Measurements from ENCODE around the gene FHL3. TPM values are rescaled to one million over a fixed set of nuclear protein-coding genes. Genes with fewer than 3 reads are reported as not detected.
"Not testable (repeated sequence)": the region's sequence is repeated elsewhere in the genome, so short reads cannot be mapped to it uniquely, and the experiment has no call there.

Gene FHL3
- total RNA-seq, 1 experiment from 2014 or later, result 1.2 TPM

DNA sequence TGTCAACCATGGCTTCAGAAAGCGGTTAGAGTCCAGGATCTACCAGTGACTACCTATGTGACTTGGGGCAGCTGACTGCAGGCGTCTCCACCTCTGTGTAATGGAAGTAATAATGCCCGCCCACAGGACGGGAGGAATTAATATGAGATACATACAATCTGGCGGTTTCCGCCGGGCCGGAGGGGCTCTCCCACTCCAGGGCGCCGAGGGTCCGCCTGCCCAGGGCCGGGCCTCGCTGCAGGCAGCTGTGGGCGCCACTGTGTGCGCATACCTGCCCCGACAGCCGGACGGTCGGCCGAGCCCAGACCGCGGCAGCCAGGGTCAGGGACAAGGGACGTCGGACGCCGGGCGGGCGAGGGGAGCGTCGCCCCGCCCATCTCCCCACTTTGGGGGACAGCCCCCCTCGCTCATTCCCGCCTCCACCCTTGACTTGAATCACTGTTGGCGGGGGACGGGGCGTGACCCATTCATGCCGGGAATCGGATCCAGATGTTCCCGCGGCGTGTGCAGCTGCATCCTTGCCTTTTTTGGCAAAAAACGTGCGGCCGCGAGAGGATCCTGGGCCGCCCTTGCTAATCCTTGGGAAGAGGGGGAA lies 9.5 kb downstream of the FHL3 start:
- no peak for DNase-seq (ENCODE audit: extremely low read depth, low read depth)

DNA sequence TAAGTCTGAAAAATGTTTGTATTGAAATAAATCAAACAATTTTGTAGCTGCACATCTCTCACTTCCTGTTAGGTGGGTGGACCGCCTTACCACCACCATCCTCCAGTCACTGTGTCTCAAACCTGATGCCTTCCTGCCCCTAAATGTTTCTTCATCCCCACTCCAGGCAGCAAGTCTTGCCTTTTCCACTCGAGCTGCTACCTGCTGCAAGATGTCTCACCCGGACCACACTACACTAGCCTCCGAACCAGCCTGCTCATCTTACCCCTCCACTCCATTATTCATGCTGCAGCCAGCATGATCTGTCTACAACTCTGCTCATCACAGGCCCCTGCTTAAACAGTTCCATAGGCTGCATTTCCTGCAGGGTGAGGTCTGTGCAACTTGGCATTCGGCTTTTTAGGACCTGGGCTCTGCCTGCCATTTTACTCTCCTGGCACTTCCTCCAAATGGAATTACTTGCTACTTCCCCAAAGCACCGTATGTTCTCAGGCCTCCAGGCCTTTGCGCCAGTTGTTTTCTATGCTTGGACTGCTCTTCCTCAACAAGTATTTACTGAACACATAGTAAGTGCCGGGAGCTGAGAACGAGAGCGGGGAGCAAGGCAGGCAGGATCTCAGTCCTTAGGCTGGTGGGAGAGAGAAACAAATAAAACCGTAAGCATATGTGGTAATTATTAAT lies 10.3 kb downstream of the FHL3 start:
- no peak for DNase-seq (ENCODE audit: extremely low read depth, low read depth)

GRCh38 chr1:37989361-37989930 lies 15.9 kb downstream of the FHL3 start:
- no peak for DNase-seq (ENCODE audit: extremely low read depth, low read depth)

DNA sequence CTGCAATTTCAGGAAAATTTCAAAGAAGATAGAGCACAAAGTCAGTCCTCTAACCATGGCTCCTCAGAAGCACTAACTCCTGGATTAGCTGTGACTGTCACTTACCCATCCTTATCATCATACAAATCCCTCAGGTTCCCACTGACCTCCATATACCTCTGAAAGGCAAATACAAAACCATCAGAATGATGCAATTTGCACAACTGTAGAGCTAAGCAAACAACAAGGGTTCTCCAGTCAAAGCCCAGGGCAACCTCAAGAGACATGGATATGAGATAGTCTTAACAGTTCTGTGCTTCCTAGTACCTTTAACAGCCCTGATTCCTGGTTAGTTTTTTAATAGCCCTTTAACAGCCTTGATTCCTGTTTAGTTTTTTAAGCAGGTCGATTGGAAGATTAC lies 17.6 kb downstream of the FHL3 start:
- DNase-seq (ENCODE audit: extremely low read depth, low read depth), result no peak

DNA sequence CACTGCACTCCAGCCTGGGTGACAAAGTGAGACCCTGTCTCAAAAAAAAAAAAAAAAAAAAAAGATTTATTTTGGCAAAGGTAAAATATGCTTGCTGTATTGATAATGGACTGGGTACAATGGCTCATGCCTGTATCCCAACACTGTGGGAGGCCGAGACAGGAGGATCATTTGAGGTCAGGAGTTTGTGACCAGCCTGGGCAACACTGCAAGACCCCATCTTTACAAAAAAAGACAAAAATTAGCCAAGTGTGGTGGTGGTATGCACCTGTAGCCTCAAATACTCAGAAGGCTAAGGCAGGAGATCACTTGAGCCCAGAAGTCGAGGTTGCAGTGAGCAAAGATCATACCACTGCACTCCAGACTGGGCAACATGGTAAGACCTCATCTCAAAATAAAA lies 21.8 kb downstream of the FHL3 start:
- no peak for DNase-seq (ENCODE audit: extremely low read depth, low read depth)

GRCh38 chr1:37978541-37978940 lies 26.8 kb downstream of the FHL3 start:
- no peak for DNase-seq (ENCODE audit: extremely low read depth, low read depth)

- DNase-seq (ENCODE audit: extremely low read depth, low read depth), result peak; percentile 52
These were observed 30.2 kb downstream of the FHL3 start for GRCh38 chr1:37975083-37975482.

DNA sequence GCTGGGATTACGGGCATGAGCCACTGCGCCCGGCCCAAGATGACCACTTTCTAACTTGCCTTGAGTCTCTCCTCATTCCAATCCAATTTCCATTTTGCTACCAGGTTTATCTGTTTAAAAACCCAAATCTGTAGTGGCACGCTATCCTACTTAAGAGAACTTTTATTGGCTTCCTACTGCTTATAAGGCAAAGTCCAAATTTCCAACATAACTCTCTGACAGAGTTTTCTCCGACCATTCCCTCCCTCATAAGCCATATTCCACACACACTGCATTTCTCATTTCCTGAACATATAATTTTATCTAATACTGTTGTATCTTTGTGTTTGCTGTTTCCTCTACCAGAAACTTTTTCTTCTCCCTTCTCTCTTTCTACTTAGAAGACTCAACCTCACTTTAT lies 30.7 kb downstream of the FHL3 start:
- no peak for DNase-seq (ENCODE audit: extremely low read depth, low read depth)

DNA sequence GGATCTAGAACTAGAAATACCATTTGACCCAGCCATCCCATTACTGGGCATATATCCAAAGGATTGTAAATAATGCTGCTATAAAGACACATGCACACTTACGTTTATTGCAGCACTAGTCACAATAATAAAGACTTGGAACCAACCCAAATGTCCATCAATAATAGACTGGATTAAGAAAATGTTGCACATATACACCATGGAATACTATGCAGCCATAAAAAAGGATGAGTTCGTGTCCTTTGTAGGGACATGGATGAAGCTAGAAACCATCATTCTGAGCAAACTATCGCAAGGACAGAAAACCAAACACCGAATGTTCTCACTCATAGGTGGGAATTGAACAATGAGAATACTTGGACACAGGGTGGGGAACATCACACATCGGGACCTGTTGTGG lies 31.6 kb downstream of the FHL3 start:
- not testable (repeated sequence) for DNase-seq (ENCODE audit: extremely low read depth, low read depth)

- DNase-seq (ENCODE audit: extremely low read depth, low read depth), result no peak
These were observed 40.0 kb downstream of the FHL3 start for GRCh38 chr1:37965301-37965700.

DNA sequence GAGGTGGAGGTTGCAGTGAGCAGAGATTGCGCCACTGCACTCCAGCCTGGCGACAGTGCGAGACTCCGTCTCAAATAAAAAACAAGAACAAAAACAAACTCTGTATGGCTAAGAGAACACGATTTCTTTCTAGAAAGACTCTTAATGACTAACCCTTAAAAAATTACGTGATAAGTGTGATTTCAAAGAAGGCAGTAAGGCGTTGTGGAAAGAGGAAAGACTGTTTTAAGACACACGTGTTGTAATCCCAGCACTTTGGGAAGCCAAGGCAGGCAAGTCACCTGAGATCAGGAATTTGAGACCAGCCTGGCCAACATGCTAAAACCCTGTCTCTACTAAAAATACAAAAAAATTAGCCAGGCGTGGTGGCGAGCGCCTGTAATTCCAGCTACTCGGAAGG lies 41.2 kb downstream of the FHL3 start:
- not testable (repeated sequence) for DNase-seq (ENCODE audit: extremely low read depth, low read depth)

DNA sequence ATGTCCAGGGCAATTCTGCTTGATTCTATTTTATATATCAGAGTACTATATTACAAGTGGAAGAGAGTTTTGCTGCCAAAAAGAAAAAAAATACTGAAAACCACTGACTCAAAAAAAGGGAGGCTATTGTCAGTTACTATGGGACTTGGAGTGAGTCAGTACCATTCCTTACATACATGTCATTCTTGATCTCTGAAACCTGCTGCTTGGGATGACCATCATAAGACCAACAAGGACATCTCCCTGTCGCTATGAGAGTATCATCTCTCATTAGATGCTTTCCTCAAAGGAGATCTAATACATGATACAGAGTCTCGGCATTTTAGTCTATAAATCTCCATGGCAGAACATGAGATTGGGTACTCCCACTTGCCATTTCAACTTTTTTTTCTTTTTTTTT lies 46.6 kb downstream of the FHL3 start:
- no peak for DNase-seq (ENCODE audit: extremely low read depth, low read depth)

GRCh38 chr1:37955685-37956084 lies 49.6 kb downstream of the FHL3 start:
- no peak for DNase-seq (ENCODE audit: extremely low read depth, low read depth)

DNA sequence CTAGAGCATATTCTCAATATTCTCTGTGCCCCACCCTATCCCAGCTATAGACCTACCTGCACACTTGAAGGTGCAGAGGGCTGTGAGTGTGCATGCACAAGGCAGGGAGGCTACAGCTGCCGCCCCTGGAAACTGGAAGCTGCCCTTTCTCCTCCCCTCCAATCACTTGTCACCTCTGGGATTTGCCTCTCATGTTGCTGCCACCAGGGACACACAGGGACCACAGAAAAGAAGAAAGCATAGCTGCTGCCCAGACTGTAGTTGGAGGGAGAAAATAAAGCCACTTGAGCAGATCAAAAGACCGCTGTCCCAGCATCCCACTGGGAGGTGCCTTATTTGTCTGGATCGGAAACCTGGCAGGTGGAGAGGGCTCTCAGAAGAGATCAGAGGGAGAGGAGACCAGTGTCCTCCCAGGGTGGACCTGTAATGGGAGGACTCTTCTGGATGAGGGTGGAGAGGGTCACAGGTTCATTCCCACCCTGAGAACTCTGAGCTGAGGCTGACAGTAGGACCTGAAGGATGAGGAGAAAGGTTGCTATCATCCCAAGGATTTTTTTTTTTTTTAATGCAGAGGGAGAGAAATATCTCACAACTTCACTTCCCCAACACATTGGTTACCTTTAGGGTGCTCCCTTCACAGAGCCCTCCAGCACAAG lies 50.9 kb downstream of the FHL3 start:
- no peak for DNase-seq (ENCODE audit: extremely low read depth, low read depth)

- no peak for DNase-seq (ENCODE audit: extremely low read depth, low read depth)
These were observed 52.6 kb downstream of the FHL3 start for GRCh38 chr1:37952738-37953137.

DNA sequence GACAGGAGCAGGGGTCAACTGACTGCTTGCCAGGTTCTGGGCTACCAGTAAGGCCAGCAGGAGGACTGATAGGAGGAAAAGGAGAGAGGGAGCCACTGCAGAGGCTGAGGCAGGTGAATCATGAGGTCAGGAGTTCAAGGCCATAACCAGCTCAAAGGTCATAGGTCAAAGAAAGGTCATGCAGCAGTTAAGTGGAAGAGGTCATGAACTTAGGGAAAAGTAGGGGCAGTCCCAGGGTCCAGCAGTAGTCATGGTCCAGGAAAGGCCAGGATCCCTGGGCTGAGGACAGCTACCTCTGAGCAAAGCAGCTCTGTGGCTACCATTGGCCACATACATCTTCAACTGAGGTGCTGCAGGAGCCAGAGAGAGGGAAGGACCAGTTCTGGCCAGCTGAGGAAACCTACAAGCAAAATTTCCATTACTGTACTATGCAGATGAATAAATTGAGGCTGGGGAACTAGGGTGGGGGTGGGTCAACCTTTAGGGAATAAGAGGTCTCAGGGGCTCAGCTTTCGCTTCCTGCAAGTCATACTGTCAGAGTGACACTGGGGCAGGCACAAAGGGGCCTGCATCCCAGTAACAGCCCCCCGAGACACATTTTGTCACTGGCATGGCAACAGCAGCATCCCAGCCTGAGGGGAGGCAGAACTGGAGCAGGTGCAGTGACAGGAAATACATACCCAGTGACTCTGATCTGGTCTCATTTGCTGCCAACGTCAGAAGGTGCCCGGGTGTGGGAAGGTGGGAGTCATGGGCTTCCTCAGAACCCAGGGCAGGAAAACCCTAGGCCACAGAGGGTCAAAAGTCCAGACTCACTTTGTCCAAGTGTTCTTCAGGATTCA lies 53.3 kb downstream of the FHL3 start:
- no peak for DNase-seq (ENCODE audit: extremely low read depth, low read depth)

- DNase-seq (ENCODE audit: extremely low read depth, low read depth), result no peak
These were observed 54.1 kb downstream of the FHL3 start for GRCh38 chr1:37951041-37951782.

GRCh38 chr1:37949524-37950152 lies 55.7 kb downstream of the FHL3 start:
- no peak for DNase-seq (ENCODE audit: extremely low read depth, low read depth)

GRCh38 chr1:37948841-37949240 lies 56.5 kb downstream of the FHL3 start:
- DNase-seq (ENCODE audit: extremely low read depth, low read depth), result no peak

GRCh38 chr1:37948166-37948565 lies 57.1 kb downstream of the FHL3 start:
- no peak for DNase-seq (ENCODE audit: extremely low read depth, low read depth)
